ENCODE results near the gene FAM174B.

Gene FAM174B

DNA sequence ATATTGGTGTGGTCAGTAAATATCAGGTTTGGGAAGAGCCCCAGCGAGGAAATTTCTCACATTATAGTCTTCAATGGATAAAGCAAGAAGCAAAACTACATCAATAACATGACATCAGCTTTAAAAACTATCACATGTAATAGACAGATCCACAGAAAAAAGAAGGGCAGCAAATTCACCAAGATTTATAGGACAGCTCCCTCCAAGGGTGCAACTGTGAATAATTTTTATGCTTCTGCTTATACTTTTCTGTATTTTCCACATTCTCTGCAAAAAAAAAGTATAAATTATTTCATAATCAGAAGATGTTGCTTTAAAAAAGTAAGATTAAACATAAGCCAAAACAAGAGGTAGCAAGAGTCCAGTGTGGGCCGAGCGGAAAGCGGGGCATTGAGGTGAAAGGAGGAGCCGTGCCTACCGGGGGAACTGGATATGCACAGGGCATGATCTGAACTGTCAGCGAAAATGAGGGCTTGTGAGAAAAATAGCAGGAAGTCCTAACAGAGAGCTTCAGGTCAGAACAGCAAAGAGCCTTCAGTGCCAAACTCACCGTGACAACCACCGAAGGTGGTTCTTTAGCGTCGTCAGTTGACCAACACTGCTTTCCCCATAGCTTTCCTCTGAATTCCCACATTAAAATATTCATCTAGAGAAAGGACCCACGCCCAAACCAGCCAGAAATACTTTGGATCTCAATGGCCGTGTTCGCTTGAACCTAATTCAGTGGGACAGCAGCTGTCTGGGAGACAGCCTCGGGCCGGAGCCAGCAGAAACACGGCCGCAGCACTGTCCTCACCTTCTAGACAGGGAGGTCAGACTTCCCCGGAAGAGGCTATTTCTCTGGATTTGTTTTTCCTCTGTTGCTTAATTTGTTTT is 59.8 kb downstream of the FAM174B start:
- no peak overlapping the region for H3K4me3 ChIP-seq (ENCODE audit: low read depth, low read length)
- TF ChIP-seq, protein P1, sequence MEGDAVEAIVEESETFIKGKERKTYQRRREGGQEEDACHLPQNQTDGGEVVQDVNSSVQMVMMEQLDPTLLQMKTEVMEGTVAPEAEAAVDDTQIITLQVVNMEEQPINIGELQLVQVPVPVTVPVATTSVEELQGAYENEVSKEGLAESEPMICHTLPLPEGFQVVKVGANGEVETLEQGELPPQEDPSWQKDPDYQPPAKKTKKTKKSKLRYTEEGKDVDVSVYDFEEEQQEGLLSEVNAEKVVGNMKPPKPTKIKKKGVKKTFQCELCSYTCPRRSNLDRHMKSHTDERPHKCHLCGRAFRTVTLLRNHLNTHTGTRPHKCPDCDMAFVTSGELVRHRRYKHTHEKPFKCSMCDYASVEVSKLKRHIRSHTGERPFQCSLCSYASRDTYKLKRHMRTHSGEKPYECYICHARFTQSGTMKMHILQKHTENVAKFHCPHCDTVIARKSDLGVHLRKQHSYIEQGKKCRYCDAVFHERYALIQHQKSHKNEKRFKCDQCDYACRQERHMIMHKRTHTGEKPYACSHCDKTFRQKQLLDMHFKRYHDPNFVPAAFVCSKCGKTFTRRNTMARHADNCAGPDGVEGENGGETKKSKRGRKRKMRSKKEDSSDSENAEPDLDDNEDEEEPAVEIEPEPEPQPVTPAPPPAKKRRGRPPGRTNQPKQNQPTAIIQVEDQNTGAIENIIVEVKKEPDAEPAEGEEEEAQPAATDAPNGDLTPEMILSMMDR (IDR thresholded peaks at IDR 0.05; ENCODE audit: control insufficient read depth, extremely low read depth, insufficient read depth) = no peak
- DNase-seq (ENCODE audit: low read depth) = no peak

DNA sequence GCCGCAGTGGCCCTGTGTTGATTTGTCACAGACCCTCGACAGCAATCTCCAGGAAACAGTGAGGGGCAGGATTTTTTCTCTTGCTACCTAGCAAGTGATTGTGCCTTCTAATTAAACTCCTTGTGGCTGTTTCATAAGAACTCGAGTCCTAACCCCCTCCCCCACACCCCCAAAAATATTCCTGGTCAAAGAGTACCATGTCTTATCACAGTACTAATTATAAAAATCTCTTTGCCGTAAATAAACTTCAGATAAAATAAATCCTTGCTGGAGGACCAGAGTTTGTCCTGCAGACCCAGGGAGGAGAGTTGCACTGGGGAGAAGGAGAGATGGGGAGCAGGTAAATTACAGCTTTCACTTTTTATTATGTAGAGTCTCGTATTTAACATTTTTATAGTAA is 64.3 kb downstream of the FAM174B start:
- no peak overlapping the region for H3K4me3 ChIP-seq (ENCODE audit: low read depth, low read length)
- TF ChIP-seq, protein P1 (IDR thresholded peaks at IDR 0.05; ENCODE audit: control insufficient read depth, extremely low read depth, insufficient read depth) = no peak
- DNase-seq (ENCODE audit: low read depth) = no peak

DNA sequence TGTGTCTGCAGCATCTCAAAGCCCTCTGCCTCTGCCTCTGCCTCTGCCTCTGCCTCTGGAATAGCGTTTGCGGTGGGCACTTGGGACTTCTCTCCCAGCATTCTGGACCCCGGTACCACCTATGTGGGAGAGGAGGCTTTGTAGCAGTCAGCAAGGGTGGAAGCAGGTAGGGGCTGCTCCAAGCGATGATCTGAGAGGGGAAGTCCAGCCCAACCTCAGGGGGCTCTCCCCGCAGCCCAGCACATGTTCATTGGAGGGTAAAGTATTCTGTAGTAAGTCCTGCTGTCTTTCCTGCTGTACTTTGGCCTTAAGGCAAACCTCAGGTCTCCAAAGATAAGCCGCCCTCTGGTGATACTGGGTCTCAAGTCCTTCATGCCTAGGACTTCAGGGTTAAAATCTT is 68.6 kb downstream of the FAM174B start:
- DNase-seq (ENCODE audit: low read depth) = no peak
- TF ChIP-seq, protein P1 (IDR thresholded peaks at IDR 0.05; ENCODE audit: control insufficient read depth, extremely low read depth, insufficient read depth) = no peak
- no peak overlapping the region for H3K4me3 ChIP-seq (ENCODE audit: low read depth, low read length)

DNA sequence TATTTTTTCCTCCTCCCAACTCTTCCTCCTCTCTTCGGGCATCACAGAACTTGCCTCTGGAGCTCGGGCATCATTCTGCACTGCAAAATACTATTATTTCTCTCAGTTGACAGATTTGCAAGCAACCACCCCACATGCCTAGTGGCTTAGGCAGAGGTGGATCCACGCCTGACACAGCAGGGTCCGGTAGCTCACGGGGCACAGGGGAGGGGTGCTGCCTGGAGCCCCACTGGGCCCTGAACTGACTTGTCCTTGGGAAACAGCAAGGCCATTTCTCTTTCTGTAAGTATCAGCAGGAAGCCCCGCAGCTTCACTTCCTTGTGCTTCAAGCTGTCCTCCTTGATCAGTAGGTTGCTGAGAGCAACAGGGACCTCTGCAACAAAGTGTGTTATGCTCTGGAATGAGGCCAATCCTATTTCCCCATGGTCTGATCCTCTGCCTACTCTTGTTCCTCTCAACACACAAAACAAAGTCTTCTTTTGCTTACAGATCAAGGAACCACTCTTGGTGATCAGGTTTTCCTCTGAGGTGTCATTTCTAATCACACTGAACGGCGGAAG is 69.1 kb downstream of the FAM174B start:
- TF ChIP-seq, protein P1 (IDR thresholded peaks at IDR 0.05; ENCODE audit: control insufficient read depth, extremely low read depth, insufficient read depth) = no peak
- DNase-seq (ENCODE audit: low read depth) = no peak
- no peak overlapping the region for H3K4me3 ChIP-seq (ENCODE audit: low read depth, low read length)

DNA sequence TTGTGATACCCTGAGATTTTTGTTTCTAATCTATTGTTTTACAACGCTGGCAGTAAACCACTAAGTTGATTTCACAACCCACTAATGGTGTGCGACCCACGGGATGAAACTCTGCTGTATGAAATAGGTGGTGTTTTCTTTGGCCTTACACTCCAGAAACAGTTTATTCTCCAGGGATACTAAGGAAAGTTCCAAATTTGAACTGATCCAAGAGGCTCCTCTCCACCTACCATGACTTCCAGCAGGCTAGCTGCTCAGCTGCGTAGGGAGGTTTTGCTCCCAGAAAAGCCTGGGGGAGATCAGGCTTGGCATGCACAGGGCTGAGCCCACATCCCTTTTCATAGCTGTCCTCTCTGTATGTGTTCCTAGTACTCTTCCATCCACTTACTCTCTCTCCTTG is 71.5 kb downstream of the FAM174B start:
- DNase-seq (ENCODE audit: low read depth) = no peak
- H3K4me3 ChIP-seq (ENCODE audit: low read depth, low read length) = no peak overlapping the region
- TF ChIP-seq, protein P1 (IDR thresholded peaks at IDR 0.05; ENCODE audit: control insufficient read depth, extremely low read depth, insufficient read depth) = no peak

DNA sequence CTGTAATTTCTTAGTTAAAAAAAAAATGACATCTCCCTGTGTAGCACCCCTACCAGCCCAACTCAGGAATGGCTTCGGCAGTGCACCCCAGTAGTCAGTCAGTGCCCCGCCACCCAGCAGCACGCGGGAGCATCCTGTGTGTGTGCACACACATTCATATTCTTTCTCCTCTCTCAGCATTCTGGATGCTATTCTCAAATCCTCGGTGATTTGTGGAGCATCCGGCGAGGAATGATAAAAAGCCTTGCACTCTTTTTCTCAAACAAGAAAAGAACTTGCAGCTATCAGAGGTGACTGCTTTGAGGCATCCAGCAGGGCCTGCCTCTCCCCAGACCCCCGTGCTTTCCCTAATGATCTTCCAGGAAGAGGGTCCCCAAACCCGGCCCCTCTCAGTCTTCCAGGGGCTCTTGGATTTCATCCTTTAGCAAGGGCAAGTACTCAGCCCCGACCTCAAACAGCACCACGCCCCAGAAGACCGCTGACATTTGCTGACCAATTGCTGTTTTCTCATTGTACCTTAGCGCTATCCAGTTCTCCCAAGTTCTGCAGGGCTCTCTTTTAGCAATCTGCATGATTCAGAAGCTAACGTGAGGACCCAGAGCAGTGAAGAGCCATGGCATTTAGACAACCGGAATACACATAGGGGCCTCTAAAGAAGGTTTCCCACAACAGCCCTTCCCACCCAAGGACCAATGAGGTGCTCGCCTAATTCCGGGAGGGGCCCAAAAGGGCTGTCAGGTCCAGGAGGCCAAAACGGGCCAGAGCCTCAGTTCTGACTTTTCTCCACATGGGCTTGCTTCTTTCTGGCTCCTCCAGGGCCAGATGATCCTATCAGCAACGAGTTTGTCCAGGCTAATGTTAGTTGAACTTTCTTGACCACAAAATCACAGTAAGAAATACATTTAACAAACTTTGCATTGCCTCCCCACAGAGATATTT is 72.2 kb downstream of the FAM174B start:
- H3K4me3 ChIP-seq (ENCODE audit: low read depth, low read length) = no peak overlapping the region
- no peak for DNase-seq (ENCODE audit: low read depth)
- TF ChIP-seq, protein P1 (IDR thresholded peaks at IDR 0.05; ENCODE audit: control insufficient read depth, extremely low read depth, insufficient read depth) = no peak
